Retinal pigment epithelial cell (primary cell): ENCODE results near the gene GALNT10.

Source experiments
- DNase-seq: peaks from one replicate; pipeline ENCODE4 v3.0.0-alpha.2; 2010; ENCODE audit warnings: low read depth
- H3K4me3 ChIP-seq: 2 replicates; pipeline ENCODE4 v1.5.1; 2011; ENCODE audit warnings: mild to moderate bottlenecking, low read length, control low read depth, moderate library complexity
- TF ChIP-seq, protein P1 (sequence below): conservative IDR thresholded peaks from 2 replicates; pipeline ENCODE4 v1.5.1; 2011; ENCODE audit warnings: low read depth, low read length, control low read depth, inconsistent platforms

Gene GALNT10

DNA sequence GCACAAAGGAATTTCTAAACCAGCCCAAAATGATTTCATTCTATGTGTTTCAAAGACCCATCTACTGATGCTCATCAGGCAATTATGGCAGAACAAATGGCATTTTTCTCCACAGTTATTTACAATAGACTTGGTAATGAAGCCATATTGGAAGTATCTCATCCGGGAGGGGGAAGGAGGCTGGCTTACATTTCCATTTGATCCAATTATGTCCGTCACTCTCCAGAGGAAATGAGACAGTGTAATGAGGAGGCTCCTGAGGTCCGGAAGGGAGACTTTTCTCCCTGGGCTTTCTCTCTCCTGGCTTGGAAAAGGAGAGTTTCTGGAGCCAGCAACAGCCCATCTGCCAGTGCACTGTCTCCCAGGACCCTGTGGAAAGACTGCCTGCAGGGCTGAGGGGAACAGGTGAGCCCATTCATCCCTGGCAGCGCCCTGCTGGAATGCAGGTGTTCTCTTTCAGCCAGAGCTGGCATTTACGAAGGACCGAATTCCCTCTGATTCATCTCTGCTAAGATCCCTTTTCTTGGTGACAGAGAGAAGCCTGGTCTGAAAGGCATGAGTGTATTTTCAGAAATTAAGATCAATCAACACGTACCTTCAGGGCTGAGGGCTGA is 200.3 kb downstream of the GALNT10 start:
- H3K4me3 ChIP-seq: no peak overlapping the region
- TF ChIP-seq, protein P1, sequence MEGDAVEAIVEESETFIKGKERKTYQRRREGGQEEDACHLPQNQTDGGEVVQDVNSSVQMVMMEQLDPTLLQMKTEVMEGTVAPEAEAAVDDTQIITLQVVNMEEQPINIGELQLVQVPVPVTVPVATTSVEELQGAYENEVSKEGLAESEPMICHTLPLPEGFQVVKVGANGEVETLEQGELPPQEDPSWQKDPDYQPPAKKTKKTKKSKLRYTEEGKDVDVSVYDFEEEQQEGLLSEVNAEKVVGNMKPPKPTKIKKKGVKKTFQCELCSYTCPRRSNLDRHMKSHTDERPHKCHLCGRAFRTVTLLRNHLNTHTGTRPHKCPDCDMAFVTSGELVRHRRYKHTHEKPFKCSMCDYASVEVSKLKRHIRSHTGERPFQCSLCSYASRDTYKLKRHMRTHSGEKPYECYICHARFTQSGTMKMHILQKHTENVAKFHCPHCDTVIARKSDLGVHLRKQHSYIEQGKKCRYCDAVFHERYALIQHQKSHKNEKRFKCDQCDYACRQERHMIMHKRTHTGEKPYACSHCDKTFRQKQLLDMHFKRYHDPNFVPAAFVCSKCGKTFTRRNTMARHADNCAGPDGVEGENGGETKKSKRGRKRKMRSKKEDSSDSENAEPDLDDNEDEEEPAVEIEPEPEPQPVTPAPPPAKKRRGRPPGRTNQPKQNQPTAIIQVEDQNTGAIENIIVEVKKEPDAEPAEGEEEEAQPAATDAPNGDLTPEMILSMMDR: no peak
- DNase-seq: no peak

DNA sequence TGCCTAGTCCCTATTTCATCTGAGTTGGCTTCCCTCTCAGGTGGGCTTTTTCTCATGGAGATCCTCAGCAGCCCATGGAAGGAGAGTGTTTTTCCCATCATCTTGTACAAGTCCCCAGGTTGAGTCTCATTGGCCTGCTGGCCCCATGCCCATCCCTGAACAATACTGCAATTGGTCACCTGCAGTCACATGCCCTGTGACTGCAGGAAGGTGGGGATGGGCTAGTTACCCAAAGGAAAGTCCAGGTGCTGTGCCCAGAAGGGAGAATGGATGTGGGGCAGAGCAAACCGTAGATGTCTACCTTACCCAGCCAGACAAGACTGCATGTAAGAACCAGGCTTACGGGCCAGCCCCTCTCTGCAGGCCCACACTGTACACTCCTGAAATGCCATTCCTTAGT is 201.3 kb downstream of the GALNT10 start:
- DNase-seq: no peak
- TF ChIP-seq, protein P1: no peak
- no peak overlapping the region for H3K4me3 ChIP-seq

DNA sequence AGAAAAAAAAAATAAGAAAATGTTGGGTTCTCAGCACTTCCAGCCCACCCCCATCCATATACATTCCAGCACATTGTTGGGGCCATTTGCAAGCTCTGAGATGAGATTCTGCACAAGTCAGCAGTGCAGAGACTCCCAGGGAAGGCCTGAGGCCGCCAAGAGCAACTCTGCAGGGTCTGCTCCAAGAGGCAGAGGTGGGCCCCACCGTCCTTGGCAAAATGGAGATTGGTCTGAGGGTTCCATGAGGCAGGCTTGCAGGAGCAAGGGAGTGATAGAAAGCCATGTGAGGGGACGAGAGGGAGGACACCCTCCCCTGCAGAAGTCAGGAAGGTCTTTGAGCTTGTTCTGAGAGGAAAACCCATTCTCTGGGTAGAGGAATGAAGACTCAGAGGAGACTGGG is 203.3 kb downstream of the GALNT10 start:
- DNase-seq: no peak
- no peak overlapping the region for H3K4me3 ChIP-seq
- TF ChIP-seq, protein P1: no peak

DNA sequence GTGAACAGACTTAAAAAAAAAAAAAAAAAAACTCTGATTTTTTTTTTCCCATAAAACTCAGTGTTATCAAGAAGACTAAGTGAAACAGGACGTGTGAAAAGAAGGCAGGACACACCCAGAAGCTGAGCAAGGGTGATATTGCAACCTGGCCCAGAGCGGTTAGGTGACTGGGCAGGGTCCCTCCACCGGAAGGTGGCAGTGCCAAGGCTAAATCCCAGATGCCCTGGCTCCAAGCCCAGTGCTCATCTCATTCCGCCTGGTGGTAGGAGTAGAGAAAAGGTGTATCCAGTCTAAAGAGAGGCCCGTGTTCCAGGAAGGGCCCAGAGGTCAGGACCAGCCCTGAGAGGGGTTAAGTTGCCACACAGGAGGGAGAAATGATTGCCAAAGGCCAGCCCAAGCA is 203.8 kb downstream of the GALNT10 start:
- TF ChIP-seq, protein P1: no peak
- no peak for DNase-seq
- no peak overlapping the region for H3K4me3 ChIP-seq

DNA sequence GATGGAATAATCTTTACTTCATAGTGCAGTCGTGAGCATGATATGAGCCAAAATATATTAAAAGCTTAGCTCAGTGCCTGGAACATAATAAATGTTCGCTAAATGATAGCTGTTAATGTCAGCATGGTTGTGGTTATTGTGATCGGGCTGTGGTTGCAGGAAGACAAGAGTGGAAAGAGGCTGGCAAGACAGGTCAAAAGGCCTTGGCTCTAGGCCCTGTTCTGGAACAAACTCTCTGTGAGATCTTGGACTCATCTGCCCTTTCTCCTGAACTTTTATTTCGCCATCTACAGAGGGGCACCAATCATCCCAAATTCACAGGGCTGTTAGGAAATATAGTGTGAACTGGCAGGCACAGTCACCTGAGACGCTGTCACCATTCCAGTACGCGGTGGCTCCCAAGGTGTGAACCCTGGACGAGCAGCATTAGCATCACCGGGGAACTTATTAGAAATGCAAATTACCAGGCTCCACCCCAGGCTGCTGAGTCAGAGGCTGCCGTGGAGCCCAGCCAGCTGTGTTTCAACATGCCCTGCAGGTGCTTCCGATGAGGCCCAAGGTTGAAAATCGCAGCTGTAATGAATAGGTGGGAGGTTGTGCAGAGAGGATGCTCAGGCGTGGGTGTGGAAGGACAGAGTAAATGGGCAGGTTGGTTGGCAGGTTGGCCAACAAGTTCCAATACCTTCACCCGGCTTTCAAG is 205.0 kb downstream of the GALNT10 start:
- H3K4me3 ChIP-seq: no peak overlapping the region
- no peak for DNase-seq

DNA sequence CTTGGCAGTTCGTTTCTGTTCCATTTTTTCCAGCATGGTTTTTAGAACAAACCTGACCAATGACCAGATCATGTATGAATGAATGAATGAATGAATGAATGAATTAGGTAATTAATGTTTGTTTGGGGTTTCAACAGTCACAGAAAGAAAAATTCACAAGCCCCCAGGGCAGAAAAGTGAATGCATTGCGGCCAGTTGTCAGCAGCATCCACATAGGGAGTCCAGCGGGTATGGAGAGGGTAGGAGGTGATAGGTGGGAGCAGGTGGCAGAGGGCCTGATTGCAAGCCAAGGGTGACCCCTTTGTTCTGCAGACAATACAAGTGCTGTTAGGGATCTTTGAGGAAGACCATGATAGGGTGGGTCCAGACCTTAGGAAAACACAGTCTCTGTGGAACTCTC is 205.6 kb downstream of the GALNT10 start:
- TF ChIP-seq, protein P1: no peak
- DNase-seq: no peak
- H3K4me3 ChIP-seq: no peak overlapping the region

More for the DNA sequence above, 205.0 kb downstream of the GALNT10 start:
- TF ChIP-seq, protein P1: no peak
